RWPE2 (cell line): Measurements from ENCODE around the gene FAM193B.

Source experiments
- ATAC-seq: fragments of 200-7000 bp; cut with Tn5 transposase; 3 replicates; pipeline ENCODE4 v1.9.1; 2021; ENCODE audit warnings: low read depth
- DNase-seq: peaks from one replicate; pipeline ENCODE4 v3.0.0-alpha.2; 2020; ENCODE audit warnings: low spot score
- H3K27ac ChIP-seq: fragments of 450-650 bp; 2 replicates; pipeline ENCODE4 v1.5.1; 2017; ENCODE audit warnings: mild to moderate bottlenecking; ENCODE audit not compliant: poor library complexity, severe bottlenecking
- H3K27me3 ChIP-seq: fragments of 250-450 bp; sonication (Bioruptor Pico); 2 replicates; pipeline ENCODE4 v1.5.1; 2021; ENCODE audit warnings: mild to moderate bottlenecking, moderate library complexity; ENCODE audit not compliant: insufficient read depth, poor library complexity, severe bottlenecking
- H3K36me3 ChIP-seq: fragments of 250-450 bp; sonication (Bioruptor Pico); 2 replicates; pipeline ENCODE4 v1.5.1; 2020; ENCODE audit warnings: low read depth, mild to moderate bottlenecking, moderate library complexity
- H3K4me1 ChIP-seq: fragments of 250-450 bp; sonication (Bioruptor Pico); 2 replicates; pipeline ENCODE4 v1.5.1; 2021; ENCODE audit warnings: mild to moderate bottlenecking, moderate library complexity; ENCODE audit not compliant: insufficient read depth, poor library complexity, severe bottlenecking
- H3K4me3 ChIP-seq: fragments of 250-450 bp; sonication (Bioruptor Pico); 2 replicates; pipeline ENCODE4 v1.5.1; 2021; ENCODE audit warnings: mild to moderate bottlenecking, moderate library complexity; ENCODE audit not compliant: severe bottlenecking
- H3K9me3 ChIP-seq: fragments of 250-450 bp; sonication (Bioruptor Pico); 2 replicates; pipeline ENCODE4 v1.5.1; 2021; ENCODE audit warnings: mild to moderate bottlenecking, moderate library complexity; ENCODE audit not compliant: severe bottlenecking
- CTCF ChIP-seq: fragments of 450-650 bp; IDR thresholded peaks from one replicate; pipeline ENCODE4 v1.5.1; 2017; ENCODE audit warnings: mild to moderate bottlenecking, moderate library complexity; ENCODE audit not compliant: poor library complexity, severe bottlenecking

Gene FAM193B

GRCh38 chr5:177523711-177524538 is 30.4 kb downstream of the FAM193B start:
- no peak overlapping the region for H3K4me3 ChIP-seq
- H3K27me3 ChIP-seq: no peaks in the 10 kb centered on the region
- no peak for TF ChIP-seq CTCF
- DNase-seq (peak; percentile 74), ATAC-seq (no peak)
- H3K4me1 ChIP-seq: no peaks in the 10 kb centered on the region
- peaks cover 82% of the 10 kb centered on the region for H3K36me3 ChIP-seq
- H3K27ac ChIP-seq: no peak overlapping the region
- H3K9me3 ChIP-seq: no peaks in the 10 kb centered on the region

- Histone ChIP-seq H3K36me3 (peaks cover 62% of the 10 kb centered on the region), H3K4me3 (no peak overlapping the region), H3K27me3 (no peaks in the 10 kb centered on the region), H3K4me1 (no peaks in the 10 kb centered on the region), H3K27ac (no peak overlapping the region), H3K9me3 (no peaks in the 10 kb centered on the region)
- ATAC-seq: no peak
- no peak for TF ChIP-seq CTCF
- peak; percentile 48 for DNase-seq
These were observed 33.3 kb downstream of the FAM193B start for GRCh38 chr5:177520916-177521513.

- DNase-seq: peak; percentile 55
- no peaks in the 10 kb centered on the region for H3K27me3 ChIP-seq
- ATAC-seq: no peak
- peaks cover 62% of the 10 kb centered on the region for H3K36me3 ChIP-seq
- no peak overlapping the region for H3K27ac ChIP-seq
- H3K4me3 ChIP-seq: no peak overlapping the region
- no peaks in the 10 kb centered on the region for H3K4me1 ChIP-seq
- H3K9me3 ChIP-seq: no peaks in the 10 kb centered on the region
- TF ChIP-seq CTCF: no peak
These were observed 34.1 kb downstream of the FAM193B start for GRCh38 chr5:177520271-177520670.

- TF ChIP-seq CTCF: no peak
- H3K9me3 ChIP-seq: no peaks in the 10 kb centered on the region
- ATAC-seq (no peak), DNase-seq (peak; percentile 42)
- peaks cover 62% of the 10 kb centered on the region for H3K36me3 ChIP-seq
- no peak overlapping the region for H3K27ac ChIP-seq
- no peak overlapping the region for H3K4me3 ChIP-seq
- no peaks in the 10 kb centered on the region for H3K27me3 ChIP-seq
- H3K4me1 ChIP-seq: no peaks in the 10 kb centered on the region
These were observed 34.7 kb downstream of the FAM193B start for GRCh38 chr5:177519463-177520235.
